Measurements from ENCODE around the gene CDRT4.
"Not testable (repeated sequence)": the region's sequence is repeated elsewhere in the genome, so short reads cannot be mapped to it uniquely, and the experiment has no call there.

GRCh38 chr17:15439205-15439985, 28.0 kb downstream of the CDRT4 start:
- TF ChIP-seq EZH2phosphoT487 (IDR thresholded peaks at IDR 0.05; ENCODE audit: unreplicated experiment); CTCF (conservative IDR thresholded peaks at IDR 0.05; ENCODE audit: low read depth in 2 of 2); ZNF114 (CRISPR knock-in tag; IDR thresholded peaks at IDR 0.05); ZNF462 (CRISPR knock-in tag; IDR thresholded peaks at IDR 0.05); POLR2AphosphoS5 (IDR thresholded peaks at IDR 0.05; ENCODE audit: low read depth); CREB1 (CRISPR knock-in tag; IDR thresholded peaks at IDR 0.05; ENCODE audit: low read depth); JUNB (IDR thresholded peaks at IDR 0.05; ENCODE audit: unreplicated experiment); REST (IDR thresholded peaks at IDR 0.05; ENCODE audit: unreplicated experiment): not testable (repeated sequence)

Data from GM23338 (cell line).